KMS-11 (cell line): ENCODE results near the gene WNT3A.

Experiments used
- H2AFZ ChIP-seq: fragments of 200-600 bp; sonication (generic); 2 replicates; pipeline ENCODE4 v1.6.1; 2016; ENCODE audit warnings: antibody characterized with exemption, mixed run types, low read depth
- H3K27ac ChIP-seq: fragments of 200-600 bp; sonication (generic); 2 replicates; pipeline ENCODE4 v1.6.1; 2016; ENCODE audit warnings: mild to moderate bottlenecking, mixed run types
- H3K27me3 ChIP-seq: fragments of 200-600 bp; sonication (generic); 2 replicates; pipeline ENCODE4 v1.6.1; 2017; ENCODE audit warnings: mild to moderate bottlenecking, low read depth, mixed run types, moderate library complexity; ENCODE audit not compliant: insufficient read depth
- H3K36me3 ChIP-seq: fragments of 200-600 bp; sonication (generic); 2 replicates; pipeline ENCODE4 v1.6.1; 2017; ENCODE audit warnings: mild to moderate bottlenecking, mixed run types; ENCODE audit not compliant: insufficient read depth
- H3K4me1 ChIP-seq: fragments of 200-600 bp; sonication (generic); 2 replicates; pipeline ENCODE4 v1.6.1; 2016; ENCODE audit warnings: mild to moderate bottlenecking, low read depth, mixed run types; ENCODE audit not compliant: poor library complexity, severe bottlenecking
- H3K4me2 ChIP-seq: fragments of 200-600 bp; sonication (generic); 2 replicates; pipeline ENCODE4 v1.7.0; 2016; ENCODE audit warnings: mild to moderate bottlenecking, mixed run types
- H3K4me3 ChIP-seq: fragments of 200-600 bp; sonication (generic); IDR thresholded peaks from 2 replicates; pipeline ENCODE4 v1.6.1; 2017; ENCODE audit warnings: low read depth, low read length, mixed read lengths; ENCODE audit not compliant: insufficient read depth
- H3K79me2 ChIP-seq: fragments of 200-600 bp; sonication (generic); 2 replicates; pipeline ENCODE4 v1.6.1; 2016; ENCODE audit warnings: low read depth, mixed run types; ENCODE audit not compliant: insufficient read depth
- H3K9ac ChIP-seq: fragments of 200-600 bp; sonication (generic); 2 replicates; pipeline ENCODE4 v1.6.1; 2016; ENCODE audit warnings: mild to moderate bottlenecking, mixed run types
- H4K20me1 ChIP-seq: fragments of 200-600 bp; sonication (generic); 2 replicates; pipeline ENCODE4 v1.6.1; 2016; ENCODE audit warnings: mild to moderate bottlenecking, mixed run types; ENCODE audit not compliant: insufficient read depth
- CTCF ChIP-seq: fragments of 200-600 bp; sonication (generic); conservative IDR thresholded peaks from 2 replicates; pipeline ENCODE4 v1.6.1; 2017; ENCODE audit warnings: low read depth, mild to moderate bottlenecking, antibody characterized with exemption, low read length, moderate library complexity, mixed read lengths

The WNT3A gene

DNA sequence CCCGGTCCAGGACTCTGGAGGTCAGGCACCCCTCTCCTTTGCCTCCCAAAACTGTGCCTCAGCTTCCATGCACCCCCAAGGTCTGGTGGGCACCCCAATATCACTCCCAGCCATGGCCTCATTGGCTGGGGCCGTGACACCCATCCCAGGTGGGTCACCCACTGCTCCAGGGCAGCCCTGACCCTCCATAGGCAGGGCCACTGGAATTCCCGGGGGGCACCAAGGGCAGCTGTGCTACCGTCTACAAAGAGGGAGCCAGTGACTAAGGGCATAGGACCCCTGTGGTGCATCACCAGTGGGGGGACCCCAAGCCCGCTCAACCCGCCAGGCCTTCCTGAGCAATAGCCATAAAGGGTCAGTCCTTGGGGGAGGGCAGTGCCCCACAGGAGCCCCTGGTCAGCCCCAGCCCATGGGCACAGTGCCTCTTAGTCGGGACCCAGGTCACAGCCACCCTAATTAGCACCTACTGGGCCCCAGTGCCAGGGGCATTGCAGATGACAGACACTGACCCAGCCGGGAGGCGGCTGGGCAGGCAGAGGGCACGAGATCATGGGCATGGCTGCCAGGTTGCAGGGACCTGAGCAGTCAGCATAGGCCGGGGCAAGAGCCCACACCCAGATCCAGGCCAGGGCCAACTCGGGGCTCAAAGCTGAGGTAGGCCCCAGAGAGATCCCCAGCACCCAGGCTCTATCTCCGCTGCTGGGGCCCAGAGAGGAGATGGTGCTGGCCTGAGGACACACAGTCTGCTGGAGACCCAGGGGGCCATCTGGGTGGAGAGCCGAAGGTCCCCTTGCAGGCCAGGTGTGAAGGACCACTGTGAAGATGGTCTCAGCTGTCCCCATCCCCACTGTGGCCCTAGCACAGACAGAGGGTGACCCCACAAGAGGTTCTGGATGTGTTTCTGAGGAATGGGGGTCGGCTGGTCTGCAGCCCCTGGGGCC lies 56.7 kb downstream of the WNT3A start:
- no peaks in the 10 kb centered on the region for H3K36me3 ChIP-seq
- H3K27me3 ChIP-seq: peaks cover 13% of the 10 kb centered on the region
- no peak overlapping the region for H2AFZ ChIP-seq
- no peaks in the 10 kb centered on the region for H3K4me1 ChIP-seq
- H3K79me2 ChIP-seq: no peaks in the 10 kb centered on the region
- no peak overlapping the region for H3K9ac ChIP-seq
- H3K4me2 ChIP-seq: no peak overlapping the region
- TF ChIP-seq CTCF: no peak
- H3K27ac ChIP-seq: no peak overlapping the region
- no peaks in the 10 kb centered on the region for H4K20me1 ChIP-seq
- no peak overlapping the region for H3K4me3 ChIP-seq

DNA sequence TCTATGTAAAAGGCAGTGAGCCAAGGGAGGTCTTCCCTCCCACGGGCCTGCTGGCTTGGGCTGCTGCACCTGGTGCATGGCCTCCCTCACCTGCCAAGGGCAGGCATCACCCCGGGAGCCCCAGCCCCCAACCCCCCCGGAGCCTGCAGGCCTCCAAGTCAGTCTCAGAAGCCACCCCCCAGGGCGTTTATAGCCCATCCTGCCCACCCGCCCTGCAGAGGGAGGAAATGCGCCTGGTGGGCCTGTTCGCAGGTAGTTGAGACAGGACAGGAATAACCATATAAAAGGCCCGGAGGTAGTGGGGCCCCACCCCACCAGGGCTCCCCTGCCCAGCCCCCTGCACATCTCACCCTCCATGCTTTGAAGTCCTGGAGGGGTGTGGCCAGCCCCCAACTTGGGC lies 57.5 kb downstream of the WNT3A start:
- Histone ChIP-seq H2AFZ (no peak overlapping the region), H3K4me1 (no peaks in the 10 kb centered on the region), H4K20me1 (no peaks in the 10 kb centered on the region), H3K79me2 (no peaks in the 10 kb centered on the region), H3K27ac (no peak overlapping the region), H3K4me3 (no peak overlapping the region), H3K27me3 (peaks cover 13% of the 10 kb centered on the region), H3K4me2 (no peak overlapping the region), H3K9ac (no peak overlapping the region), H3K36me3 (no peaks in the 10 kb centered on the region)
- no peak for TF ChIP-seq CTCF

GRCh38 chr1:228064741-228065542 lies 58.1 kb downstream of the WNT3A start:
- H3K79me2 ChIP-seq: no peaks in the 10 kb centered on the region
- H3K27me3 ChIP-seq: peaks cover 13% of the 10 kb centered on the region
- H3K36me3 ChIP-seq: no peaks in the 10 kb centered on the region
- H3K4me2 ChIP-seq: no peak overlapping the region
- no peak for TF ChIP-seq CTCF
- H2AFZ ChIP-seq: no peak overlapping the region
- H3K27ac ChIP-seq: no peak overlapping the region
- H3K4me1 ChIP-seq: no peaks in the 10 kb centered on the region
- no peak overlapping the region for H3K4me3 ChIP-seq
- no peak overlapping the region for H3K9ac ChIP-seq
- no peaks in the 10 kb centered on the region for H4K20me1 ChIP-seq

DNA sequence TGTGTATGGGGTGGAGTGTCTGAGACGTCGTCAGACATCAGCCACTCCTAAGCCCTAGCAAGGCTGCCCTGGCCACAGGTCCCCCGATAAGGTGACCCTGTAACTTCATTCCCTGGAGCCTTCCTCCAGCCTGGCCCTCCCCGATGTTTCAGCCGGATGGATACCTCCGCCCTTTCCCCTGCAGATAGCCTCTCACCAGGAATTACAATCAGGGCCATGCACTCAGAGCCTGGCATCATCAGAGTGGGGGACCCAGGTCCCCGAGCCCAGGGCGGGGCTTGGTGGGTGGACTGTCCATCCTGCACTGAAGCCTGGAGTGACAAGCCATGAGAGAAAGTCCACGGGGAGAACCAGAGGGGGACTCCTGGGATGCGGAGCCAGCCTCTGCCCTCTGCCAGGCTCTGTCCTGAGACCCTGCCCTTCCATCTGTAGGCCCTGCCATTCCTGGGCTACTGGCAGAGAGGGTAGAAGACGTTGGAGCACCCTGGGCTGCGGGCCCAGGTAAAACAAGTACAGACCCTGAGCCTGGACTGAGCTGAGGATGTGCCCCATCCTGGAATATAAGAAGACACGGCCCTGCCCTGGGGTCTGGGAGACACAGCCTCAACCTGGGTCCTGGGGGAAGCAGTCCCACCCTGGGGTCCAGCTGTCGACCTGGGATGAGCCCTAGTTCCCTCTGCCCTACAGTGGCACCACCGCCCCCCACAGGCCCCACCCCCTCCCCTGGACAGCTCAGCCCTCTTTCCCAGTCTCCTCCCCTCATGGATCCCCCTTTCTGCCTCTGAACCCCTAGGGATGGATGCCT lies 58.9 kb downstream of the WNT3A start:
- H3K79me2 ChIP-seq: no peaks in the 10 kb centered on the region
- no peaks in the 10 kb centered on the region for H4K20me1 ChIP-seq
- no peaks in the 10 kb centered on the region for H3K36me3 ChIP-seq
- H3K4me3 ChIP-seq: no peak overlapping the region
- H3K4me1 ChIP-seq: no peaks in the 10 kb centered on the region
- H3K4me2 ChIP-seq: no peak overlapping the region
- TF ChIP-seq CTCF: no peak
- H3K27me3 ChIP-seq: peaks cover 13% of the 10 kb centered on the region
- H3K27ac ChIP-seq: no peak overlapping the region
- H3K9ac ChIP-seq: no peak overlapping the region
- no peak overlapping the region for H2AFZ ChIP-seq
